ENCODE results near the gene ERCC2.

The ERCC2 gene

GRCh38 chr19:45303269-45304060 lies 66.9 kb downstream of the ERCC2 start:
- no peak for DNase-seq (ENCODE audit: low spot score)

DNA sequence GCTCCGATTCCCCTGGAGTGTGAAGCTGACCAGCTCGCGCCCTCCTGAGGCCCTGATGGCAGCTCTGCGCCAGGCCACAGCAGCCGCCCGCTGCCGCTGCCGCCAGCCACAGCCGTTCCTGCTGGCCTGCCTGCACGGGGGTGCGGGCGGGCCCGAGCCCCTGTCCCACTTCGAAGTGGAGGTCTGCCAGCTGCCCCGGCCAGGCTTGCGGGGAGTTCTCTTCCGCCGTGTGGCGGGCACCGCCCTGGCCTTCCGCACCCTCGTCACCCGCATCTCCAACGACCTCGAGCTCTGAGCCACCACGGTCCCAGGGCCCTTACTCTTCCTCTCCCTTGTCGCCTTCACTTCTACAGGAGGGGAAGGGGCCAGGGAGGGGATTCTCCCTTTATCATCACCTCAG lies 68.0 kb downstream of the ERCC2 start:
- no peak for DNase-seq (ENCODE audit: low spot score)
